Measurements from ENCODE around the gene RTL1. TPM values are rescaled to one million over a fixed set of nuclear protein-coding genes. Genes with fewer than 3 reads are reported as not detected.

RTL1 gene
- total and polyA plus RNA-seq, 2 experiments from 2014 or later: 0.36 TPM; not detected in 1

DNA sequence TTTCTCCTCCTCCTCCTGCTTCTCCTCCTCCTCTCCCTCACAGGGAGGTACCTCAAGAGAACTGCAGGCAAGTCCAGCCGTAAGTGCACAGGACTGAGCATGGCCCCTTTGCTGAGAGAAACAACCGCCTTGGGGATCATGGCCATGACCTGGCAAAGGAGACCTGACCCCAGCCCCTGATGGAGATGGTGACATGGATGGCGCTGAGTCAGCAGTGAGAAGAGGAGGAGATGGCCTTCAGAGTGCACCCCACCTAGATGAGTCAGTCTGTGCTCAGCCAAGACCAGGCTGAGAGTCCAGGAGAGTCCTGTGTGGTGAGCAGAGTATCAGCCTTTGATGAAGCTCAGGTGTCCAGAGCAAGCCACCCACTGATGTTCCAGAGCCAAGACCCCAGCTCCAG is 41.2 kb downstream of the RTL1 start:
- H3K36me3 ChIP-seq (ENCODE audit: low read depth): peaks cover 20% of the 10 kb centered on the region
- H3K9me2 ChIP-seq (ENCODE audit: insufficient read depth): no peaks in the 10 kb centered on the region
- peaks cover 25% of the 10 kb centered on the region for H3K4me1 ChIP-seq (ENCODE audit: insufficient read depth)
- WGBS, 2 experiments (ENCODE audit: low coverage in 1 of 2, low lambda C conversion rate in 2 of 2, missing lambda C conversion rate in 2 of 2): 67 to 69% methylated on average over 3 of the region's 3 CpGs
- H3K27ac ChIP-seq: peak overlapping the region; percentile 18; the same call in 1 of the 2 replicates
- H3K9ac ChIP-seq: no peak overlapping the region
- no peaks in the 10 kb centered on the region for H3K9me3 ChIP-seq (ENCODE audit: low read depth)
- H2AFZ ChIP-seq: no peak overlapping the region
- no peak overlapping the region for H3K4me2 ChIP-seq (ENCODE audit: unreplicated experiment)
- TF ChIP-seq EZH2phosphoT487 (IDR thresholded peaks at IDR 0.05; ENCODE audit: insufficient read depth, low read depth) (no peak), EZH2 (IDR thresholded peaks at IDR 0.05; ENCODE audit: insufficient read depth, poor library complexity, severe bottlenecking) (no peak)
- H3K27me3 ChIP-seq (replicated peaks; ENCODE audit: insufficient read depth): no peaks in the 10 kb centered on the region
- peak; percentile 66 for DNase-seq
- no peak overlapping the region for H3K4me3 ChIP-seq
- H3K79me2 ChIP-seq (ENCODE audit: insufficient read depth): peaks cover 60% of the 10 kb centered on the region
- in situ Hi-C loops (cut with MboI): no loop called here
- H3F3A ChIP-seq (ENCODE audit: insufficient read depth): peaks cover 26% of the 10 kb centered on the region
- peaks cover 9% of the 10 kb centered on the region; the same call in 1 of the 2 replicates for H4K20me1 ChIP-seq (ENCODE audit: insufficient read depth)

DNA sequence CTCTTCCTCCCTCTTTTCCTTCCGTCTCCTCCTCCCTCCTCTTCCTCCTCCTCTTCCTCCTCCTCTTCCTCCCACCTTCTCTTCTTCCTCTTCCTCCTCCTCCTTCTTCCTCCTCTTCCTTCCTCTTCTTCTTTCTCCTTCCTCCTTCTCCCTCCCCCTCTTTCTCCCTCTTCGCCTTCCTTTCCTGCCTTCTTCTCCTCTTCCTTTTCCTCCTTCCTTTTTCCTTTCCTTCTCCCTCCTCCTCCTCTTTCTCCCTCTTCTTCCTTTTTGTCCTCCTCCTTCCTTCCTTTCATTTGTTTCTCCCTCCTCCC is 41.6 kb downstream of the RTL1 start:
- Histone ChIP-seq H3F3A (ENCODE audit: insufficient read depth) (peaks cover 26% of the 10 kb centered on the region), H3K36me3 (ENCODE audit: low read depth) (peaks cover 24% of the 10 kb centered on the region), H3K4me2 (ENCODE audit: unreplicated experiment) (no peak overlapping the region), H3K27me3 (replicated peaks; ENCODE audit: insufficient read depth) (no peaks in the 10 kb centered on the region), H3K9ac (no peak overlapping the region), H2AFZ (no peak overlapping the region), H3K9me2 (ENCODE audit: insufficient read depth) (no peaks in the 10 kb centered on the region), H3K27ac (0 out of 2 replicates have a peak overlapping the region, but pooled peaks have one; percentile 18), H3K79me2 (ENCODE audit: insufficient read depth) (peaks cover 64% of the 10 kb centered on the region), H4K20me1 (ENCODE audit: insufficient read depth) (peaks cover 9% of the 10 kb centered on the region; the same call in 1 of the 2 replicates), H3K4me3 (no peak overlapping the region), H3K4me1 (ENCODE audit: insufficient read depth) (peaks cover 25% of the 10 kb centered on the region), H3K9me3 (ENCODE audit: low read depth) (no peaks in the 10 kb centered on the region)
- DNase-seq: no peak
- in situ Hi-C loops (cut with MboI): no loop called here
- 88 to 100% methylated on average over 2 of the region's 2 CpGs for WGBS, 2 experiments (ENCODE audit: low coverage in 1 of 2, low lambda C conversion rate in 2 of 2, missing lambda C conversion rate in 2 of 2)
- no peak for TF ChIP-seq EZH2phosphoT487 (IDR thresholded peaks at IDR 0.05; ENCODE audit: insufficient read depth, low read depth)
- TF ChIP-seq EZH2 (IDR thresholded peaks at IDR 0.05; ENCODE audit: insufficient read depth, poor library complexity, severe bottlenecking): no peak

DNA sequence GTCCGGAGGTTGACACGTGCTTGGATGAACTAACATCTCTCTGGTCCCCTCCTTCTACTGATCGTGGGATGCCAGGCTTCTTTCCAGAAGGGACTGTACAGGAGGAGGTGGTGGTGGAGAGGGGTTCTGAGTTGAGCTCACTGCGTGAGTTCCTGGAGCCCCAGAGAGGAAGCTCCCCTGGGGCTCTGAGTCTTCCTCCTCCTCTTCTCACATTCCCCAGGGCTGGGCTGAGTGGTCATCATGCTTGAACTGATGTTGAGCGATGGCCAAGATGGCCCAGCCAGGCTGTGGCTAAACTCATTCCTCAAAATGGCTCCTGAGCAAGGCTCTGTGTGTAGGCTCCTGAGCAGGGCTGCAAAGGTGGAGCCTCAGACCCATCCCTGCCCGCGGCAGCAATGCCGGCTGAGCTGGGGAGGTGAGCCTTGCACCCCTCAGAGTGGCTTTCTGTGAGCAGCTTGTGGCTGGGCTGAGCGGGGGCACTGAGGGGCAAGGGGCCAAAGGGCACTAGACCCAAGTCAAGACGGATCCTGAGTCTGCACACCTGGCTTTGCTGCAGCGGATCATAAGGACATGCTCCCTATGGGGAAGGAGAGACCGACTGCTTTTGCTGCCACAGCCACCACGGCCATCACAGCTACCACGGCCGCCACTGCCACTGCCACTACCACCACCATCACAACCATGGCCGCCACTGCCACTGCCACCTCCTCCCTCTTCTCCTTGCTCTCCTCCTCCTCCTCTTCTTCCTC is 42.2 kb downstream of the RTL1 start:
- in situ Hi-C loops (cut with MboI): no loop called here
- 84 to 86% methylated on average over 14 to 16 of the region's 16 CpGs for WGBS, 2 experiments (ENCODE audit: low coverage in 1 of 2, low lambda C conversion rate in 2 of 2, missing lambda C conversion rate in 2 of 2)
- Histone ChIP-seq H3K9ac (no peak overlapping the region), H3K79me2 (ENCODE audit: insufficient read depth) (peaks cover 69% of the 10 kb centered on the region), H3K9me3 (ENCODE audit: low read depth) (no peaks in the 10 kb centered on the region), H3K4me1 (ENCODE audit: insufficient read depth) (peaks cover 25% of the 10 kb centered on the region), H3K27ac (no peak overlapping the region), H3F3A (ENCODE audit: insufficient read depth) (peaks cover 26% of the 10 kb centered on the region), H2AFZ (no peak overlapping the region), H4K20me1 (ENCODE audit: insufficient read depth) (peaks cover 9% of the 10 kb centered on the region; the same call in 1 of the 2 replicates), H3K4me3 (no peak overlapping the region), H3K9me2 (ENCODE audit: insufficient read depth) (no peaks in the 10 kb centered on the region), H3K27me3 (replicated peaks; ENCODE audit: insufficient read depth) (no peaks in the 10 kb centered on the region), H3K4me2 (ENCODE audit: unreplicated experiment) (no peak overlapping the region), H3K36me3 (ENCODE audit: low read depth) (peaks cover 24% of the 10 kb centered on the region)
- no peak for TF ChIP-seq EZH2phosphoT487 (IDR thresholded peaks at IDR 0.05; ENCODE audit: insufficient read depth, low read depth)
- TF ChIP-seq EZH2 (IDR thresholded peaks at IDR 0.05; ENCODE audit: insufficient read depth, poor library complexity, severe bottlenecking): no peak
- peak; percentile 39 for DNase-seq

DNA sequence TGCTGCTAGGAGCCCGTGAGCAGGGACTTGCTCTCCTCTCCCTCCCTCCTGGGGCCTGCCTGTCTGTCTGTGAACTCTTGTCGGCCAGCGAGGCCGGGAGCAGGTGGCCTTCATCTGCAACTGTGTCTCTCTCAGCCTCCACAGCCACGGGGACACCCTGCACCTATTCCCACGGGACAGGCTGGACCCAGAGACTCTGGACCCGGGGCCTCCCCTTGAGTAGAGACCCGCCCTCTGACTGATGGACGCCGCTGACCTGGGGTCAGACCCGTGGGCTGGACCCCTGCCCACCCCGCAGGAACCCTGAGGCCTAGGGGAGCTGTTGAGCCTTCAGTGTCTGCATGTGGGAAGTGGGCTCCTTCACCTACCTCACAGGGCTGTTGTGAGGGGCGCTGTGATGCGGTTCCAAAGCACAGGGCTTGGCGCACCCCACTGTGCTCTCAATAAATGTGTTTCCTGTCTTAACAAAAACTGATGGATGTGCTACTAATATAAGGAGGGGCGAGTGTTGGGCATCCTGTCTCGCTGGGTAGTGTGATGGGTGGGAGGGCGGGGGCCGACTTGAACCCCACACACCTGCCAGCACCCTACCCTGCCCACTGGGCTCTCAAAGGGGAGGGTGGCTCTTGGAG is 42.9 kb downstream of the RTL1 start:
- Histone ChIP-seq H3F3A (ENCODE audit: insufficient read depth) (peaks cover 25% of the 10 kb centered on the region), H3K36me3 (ENCODE audit: low read depth) (peaks cover 24% of the 10 kb centered on the region), H3K79me2 (ENCODE audit: insufficient read depth) (peaks cover 76% of the 10 kb centered on the region), H2AFZ (no peak overlapping the region), H3K4me3 (no peak overlapping the region), H3K4me2 (ENCODE audit: unreplicated experiment) (no peak overlapping the region), H3K27ac (no peak overlapping the region), H3K9me2 (ENCODE audit: insufficient read depth) (no peaks in the 10 kb centered on the region), H4K20me1 (ENCODE audit: insufficient read depth) (peaks cover 9% of the 10 kb centered on the region; the same call in 1 of the 2 replicates), H3K27me3 (replicated peaks; ENCODE audit: insufficient read depth) (no peaks in the 10 kb centered on the region), H3K9ac (no peak overlapping the region), H3K4me1 (ENCODE audit: insufficient read depth) (peaks cover 24% of the 10 kb centered on the region), H3K9me3 (ENCODE audit: low read depth) (no peaks in the 10 kb centered on the region)
- 81 to 83% methylated on average over 17 to 19 of the region's 19 CpGs for WGBS, 2 experiments (ENCODE audit: low coverage in 1 of 2, low lambda C conversion rate in 2 of 2, missing lambda C conversion rate in 2 of 2)
- no peak for TF ChIP-seq EZH2 (IDR thresholded peaks at IDR 0.05; ENCODE audit: insufficient read depth, poor library complexity, severe bottlenecking)
- no peak for TF ChIP-seq EZH2phosphoT487 (IDR thresholded peaks at IDR 0.05; ENCODE audit: insufficient read depth, low read depth)
- in situ Hi-C loops (cut with MboI): no loop called here
- DNase-seq: no peak

All from GM23248 (cell line).